GM12878 (cell line): ENCODE data around the gene CAV2. TPM values are rescaled to one million over a fixed set of nuclear protein-coding genes. Genes with fewer than 3 reads are reported as not detected.

Experiments
- ATAC-seq: fragments of 200-7000 bp; cut with Tn5 transposase; 3 replicates; pipeline ENCODE4 v1.9.1; 2020; ENCODE audit warnings: mild to moderate bottlenecking, moderate library complexity
- BruUV-seq: library from RNA; stranded (reverse); fragments of 400-500 nt; replicated peaks from 2 replicates; lab custom pipeline; 2021; lab: Mats Ljungman, UMichigan
- CTCF ChIA-PET: fragments of 300-600 bp; sonication (Branson Sonifier 250); formaldehyde crosslinking; extraction: SDS; loops from one replicate; lab custom pipeline; 2021; ENCODE audit warnings: inconsistent platforms; lab: Yijun Ruan, JAX
- POLR2A ChIA-PET: fragments of 350-600 bp; formaldehyde crosslinking; extraction: SDS; loops from one replicate; lab custom pipeline; 2021; ENCODE audit warnings: inconsistent platforms; lab: Charles Lee
- RAD21 ChIA-PET: fragments of 300-600 bp; sonication (Branson Sonifier 250); formaldehyde crosslinking; loops from one replicate; lab custom pipeline; 2023; ENCODE audit warnings: antibody characterized with exemption; ENCODE audit not compliant: unreplicated experiment; lab: Charles Lee
- SMC1A ChIA-PET: fragments of 300-600 bp; sonication (Branson Sonifier 250); formaldehyde crosslinking; loops from one replicate; lab custom pipeline; 2023; ENCODE audit not compliant: unreplicated experiment, uncharacterized antibody; lab: Charles Lee
- DNase-seq: peaks from one replicate; pipeline ENCODE4 v3.0.0-alpha.2; 2011; ENCODE audit warnings: low read depth, low spot score
- FAIRE-seq: peaks from 3 replicates; lab custom pipeline; 2011; peaks lifted over from hg19 to GRCh38; lab: Jason Lieb, UNC
- H2AFZ ChIP-seq: 2 replicates; pipeline ENCODE4 v1.6.0; 2011; ENCODE audit warnings: low read depth, low read length, control low read depth; ENCODE audit not compliant: control insufficient read depth
- H3K27ac ChIP-seq: 2 replicates; pipeline ENCODE4 v1.5.1; 2011; ENCODE audit warnings: control low read depth; ENCODE audit not compliant: control insufficient read depth, insufficient read depth
- H3K27me3 ChIP-seq, 2 experiments: replicated peaks in 1 of 2; 2 replicates each; pipeline versions ENCODE4 v1.6.0 to v1.6.1; 2011; ENCODE audit warnings: low read length in 1 of 2; ENCODE audit not compliant: control insufficient read depth in 2 of 2, insufficient read depth in 2 of 2
- H3K36me3 ChIP-seq, 2 experiments: 2 replicates each; pipeline ENCODE4 v1.5.1; 2011; ENCODE audit warnings: low read length in 1 of 2; ENCODE audit not compliant: control insufficient read depth in 2 of 2, insufficient read depth in 2 of 2
- H3K4me1 ChIP-seq: 2 replicates; pipeline ENCODE4 v1.6.1; 2011; ENCODE audit warnings: mild to moderate bottlenecking, low read length, moderate library complexity, mixed read lengths; ENCODE audit not compliant: control insufficient read depth, insufficient read depth
- H3K4me2 ChIP-seq: 2 replicates; pipeline ENCODE4 v1.6.0; 2011; ENCODE audit warnings: control low read depth; ENCODE audit not compliant: control insufficient read depth, insufficient read depth
- H3K4me3 ChIP-seq: fragments of 200-600 bp; sonication (generic); 2 replicates; pipeline ENCODE4 v1.5.1; 2016
- H3K79me2 ChIP-seq: 2 replicates; pipeline ENCODE4 v1.6.0; 2011; ENCODE audit warnings: low read length; ENCODE audit not compliant: control insufficient read depth, insufficient read depth
- H3K9ac ChIP-seq: 2 replicates; pipeline ENCODE4 v1.8.0; 2011; ENCODE audit warnings: low read length, control low read depth, mixed read lengths; ENCODE audit not compliant: control insufficient read depth, insufficient read depth
- H3K9me3 ChIP-seq: replicated peaks from 3 replicates; pipeline ENCODE4 v1.5.1; 2011; ENCODE audit warnings: mild to moderate bottlenecking, low read length; ENCODE audit not compliant: control insufficient read depth, insufficient read depth
- H4K20me1 ChIP-seq: 2 replicates; pipeline ENCODE4 v1.6.0; 2011; ENCODE audit not compliant: control insufficient read depth, insufficient read depth
- CBX5 ChIP-seq: sonication (generic); IDR thresholded peaks from 2 replicates; pipeline ENCODE4 v1.6.1; 2016; ENCODE audit warnings: low read depth, moderate library complexity, mild to moderate bottlenecking, inconsistent platforms
- E2F4 ChIP-seq: IDR thresholded peaks from 2 replicates; pipeline ENCODE4 v1.6.1; 2012; ENCODE audit warnings: low read depth, low read length, improper control_type of control experiment
- EGR1 ChIP-seq, 2 experiments: IDR thresholded peaks; 1 replicate in 1 of 2; 2 replicates in 1 of 2; pipeline ENCODE4 v1.6.1; 2011 to 2012; ENCODE audit warnings: low read depth in 2 of 2, low read length in 2 of 2, borderline replicate concordance in 1 of 2, mild to moderate bottlenecking in 1 of 2, moderate library complexity in 1 of 2
- GABPA ChIP-seq: IDR thresholded peaks from 2 replicates; pipeline ENCODE4 v1.6.1; 2014; ENCODE audit warnings: antibody characterized with exemption, low read depth, mild to moderate bottlenecking, inconsistent platforms
- KAT2A ChIP-seq: conservative IDR thresholded peaks from 2 replicates; pipeline ENCODE4 v1.6.1; 2011; ENCODE audit warnings: low read depth, low read length; ENCODE audit not compliant: control insufficient read depth
- MTA3 ChIP-seq: IDR thresholded peaks from 2 replicates; pipeline ENCODE4 v1.6.1; 2012; ENCODE audit warnings: low read length, inconsistent platforms, borderline replicate concordance
- SRF ChIP-seq, 2 experiments: IDR thresholded peaks; 2 replicates each; pipeline ENCODE4 v1.6.1; 2011; ENCODE audit warnings: low read depth in 2 of 2, low read length in 2 of 2, mild to moderate bottlenecking in 1 of 2, moderate library complexity in 1 of 2
- TAF1 ChIP-seq: IDR thresholded peaks from 2 replicates; pipeline ENCODE4 v1.6.1; 2011; ENCODE audit warnings: mild to moderate bottlenecking, low read depth, low read length, borderline replicate concordance
- YY1 ChIP-seq: IDR thresholded peaks from 2 replicates; pipeline ENCODE4 v1.6.1; 2011; ENCODE audit warnings: low read depth, mild to moderate bottlenecking, low read length
- ZBTB33 ChIP-seq: fragments of 450-650 bp; IDR thresholded peaks from 2 replicates; pipeline ENCODE4 v1.6.1; 2017; ENCODE audit warnings: mild to moderate bottlenecking
- ZNF384 ChIP-seq: IDR thresholded peaks from 2 replicates; pipeline ENCODE4 v1.6.1; 2012; ENCODE audit warnings: low read depth, mild to moderate bottlenecking, low read length, improper control_type of control experiment, borderline replicate concordance
- WGBS: methylation state at CpG from one replicate; pipeline ENCODE4 v1.1.6; 2016; ENCODE audit warnings: low lambda C conversion rate; ENCODE audit not compliant: insufficient replicate concordance, insufficient coverage; ENCODE audit errors: missing lambda C conversion rate; 5-methylcytosine and 5-hydroxymethylcytosine counted together
- in situ Hi-C: fragments of 300-500 bp; cut with MboI; formaldehyde crosslinking; loops from 9 replicates; pipeline ENCODE4 v1.14.3; 2018; ENCODE audit warnings: mixed read lengths
- intact Hi-C: fragments of 100-400 bp; cut with micrococcal nuclease; formaldehyde crosslinking; loops from one replicate; pipeline ENCODE4 v1.14.2; 2022; ENCODE audit not compliant: unreplicated experiment
- polyA plus RNA-seq, 11 experiments: library from polyadenylated mRNA; depleted of rRNA in 4 of 11; unstranded in 6 of 11; stranded (reverse) in 5 of 11; fragments of >200 nt; fragmentation: Nextera tagmentation in 4 of 11; fragmentation: Illumina TruSeq in 1 of 11; extraction: Ambion mirVana in 4 of 11; extraction: Trizol in 1 of 11; gene quantifications; 1 replicate in 1 of 11; 2 replicates in 10 of 11; pipeline versions ENCODE4 v1.2.1 to v1.2.3, GENCODE V29; 2011 to 2016; ENCODE audit warnings: inconsistent platforms in 2 of 11, missing spikeins in 2 of 11, low read depth in 1 of 11
- total RNA-seq, 4 experiments: library from RNA; depleted of rRNA in 3 of 4; stranded (reverse); fragments of >200 nt in 3 of 4; fragmentation: Illumina TruSeq in 1 of 4; extraction: Trizol in 1 of 4; gene quantifications; 2 replicates each; pipeline versions ENCODE4 v1.2.1 to v1.2.3, GENCODE V29; 2013 to 2021

CAV2 gene
- total and polyA plus RNA-seq, 10 of the 15 experiments (the other 5 are each of a cell fraction or from before 2014, with no cell fraction given): 0.77 to 11.4 (median 2.5) TPM

- H3K27ac ChIP-seq: no peak overlapping the region
- H3K9ac ChIP-seq: no peak overlapping the region
- no peaks in the 10 kb centered on the region for H3K4me1 ChIP-seq
- H3K9me3 ChIP-seq: no peaks in the 10 kb centered on the region
- 36% methylated on average over 1 of the region's 1 CpG for WGBS
- H2AFZ ChIP-seq: no peak overlapping the region
- no peaks in the 10 kb centered on the region for H3K27me3 ChIP-seq
- SMC1A ChIA-PET: no interaction called here
- ATAC-seq (no peak), FAIRE-seq (no peak), DNase-seq (no peak)
- no peaks in the 10 kb centered on the region for H3K36me3 ChIP-seq
- CTCF ChIA-PET: no interaction called here
- no peak overlapping the region for H3K4me3 ChIP-seq
- no TSS peak for BruUV-seq
- H3K4me2 ChIP-seq: no peak overlapping the region
- H3K79me2 ChIP-seq: no peaks in the 10 kb centered on the region
- in situ Hi-C loops: no loop called here
- TF ChIP-seq ZNF384: no peak
- RAD21 ChIA-PET: no interaction called here
- no peaks in the 10 kb centered on the region for H4K20me1 ChIP-seq
- POLR2A ChIA-PET: no interaction called here
- intact Hi-C loops: no loop called here
Measured at GRCh38 chr7:116477625-116478024, 21.9 kb upstream of the CAV2 start.

GRCh38 chr7:116478834-116479233, 20.7 kb upstream of the CAV2 start:
- Histone ChIP-seq H3K4me1 (no peaks in the 10 kb centered on the region), H3K9ac (no peak overlapping the region), H3K27me3 (no peaks in the 10 kb centered on the region), H3K79me2 (no peaks in the 10 kb centered on the region), H2AFZ (no peak overlapping the region), H3K4me2 (no peak overlapping the region), H3K4me3 (no peak overlapping the region), H3K27ac (no peak overlapping the region), H3K9me3 (no peaks in the 10 kb centered on the region), H3K36me3 (no peaks in the 10 kb centered on the region), H4K20me1 (no peaks in the 10 kb centered on the region)
- intact Hi-C loops: no loop called here
- 0 out of 3 replicates have a peak, but pooled peaks have one; percentile 25 for ATAC-seq
- CTCF ChIA-PET: no interaction called here
- RAD21 ChIA-PET: no interaction called here
- SMC1A ChIA-PET: no interaction called here
- FAIRE-seq: no peak
- POLR2A ChIA-PET: no interaction called here
- in situ Hi-C loops: no loop called here
- no peak for DNase-seq
- 3% methylated on average over 2 of the region's 2 CpGs for WGBS
- BruUV-seq: no TSS peak
- TF ChIP-seq TAF1 (no peak), EGR1 (IDR thresholded peaks at IDR 0.05; ENCODE audit: borderline replicate concordance in 1 of 2, low read depth in 2 of 2, low read length in 2 of 2) (no peak), ZBTB33 (no peak), YY1 (no peak), E2F4 (no peak), CBX5 (no peak), SRF (IDR thresholded peaks at IDR 0.05; ENCODE audit: low read depth in 2 of 2, low read length in 2 of 2) (no peak), MTA3 (no peak), KAT2A (no peak), GABPA (no peak)
